Measurements from ENCODE around the gene ZNF799.

DNA sequence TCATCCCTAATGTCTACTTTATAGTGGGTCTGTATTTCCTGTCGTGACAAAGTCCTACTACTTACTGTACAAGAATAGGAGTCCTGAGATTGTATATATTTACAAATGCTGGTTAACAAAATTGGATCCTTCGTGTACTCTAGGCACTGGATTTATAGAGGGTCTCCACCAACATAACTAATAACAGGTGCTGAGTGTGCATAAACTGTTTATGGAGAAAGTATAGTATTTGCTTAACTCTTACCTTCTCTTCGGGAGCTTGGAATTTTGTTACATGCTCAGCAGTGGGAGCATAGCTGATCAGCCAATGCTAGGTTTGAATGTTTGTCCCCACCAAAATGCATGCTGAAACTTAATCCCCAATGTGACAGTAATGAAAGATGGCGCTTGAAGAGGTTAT, 47.7 kb downstream of the ZNF799 start:
- TF ChIP-seq, protein P1, sequence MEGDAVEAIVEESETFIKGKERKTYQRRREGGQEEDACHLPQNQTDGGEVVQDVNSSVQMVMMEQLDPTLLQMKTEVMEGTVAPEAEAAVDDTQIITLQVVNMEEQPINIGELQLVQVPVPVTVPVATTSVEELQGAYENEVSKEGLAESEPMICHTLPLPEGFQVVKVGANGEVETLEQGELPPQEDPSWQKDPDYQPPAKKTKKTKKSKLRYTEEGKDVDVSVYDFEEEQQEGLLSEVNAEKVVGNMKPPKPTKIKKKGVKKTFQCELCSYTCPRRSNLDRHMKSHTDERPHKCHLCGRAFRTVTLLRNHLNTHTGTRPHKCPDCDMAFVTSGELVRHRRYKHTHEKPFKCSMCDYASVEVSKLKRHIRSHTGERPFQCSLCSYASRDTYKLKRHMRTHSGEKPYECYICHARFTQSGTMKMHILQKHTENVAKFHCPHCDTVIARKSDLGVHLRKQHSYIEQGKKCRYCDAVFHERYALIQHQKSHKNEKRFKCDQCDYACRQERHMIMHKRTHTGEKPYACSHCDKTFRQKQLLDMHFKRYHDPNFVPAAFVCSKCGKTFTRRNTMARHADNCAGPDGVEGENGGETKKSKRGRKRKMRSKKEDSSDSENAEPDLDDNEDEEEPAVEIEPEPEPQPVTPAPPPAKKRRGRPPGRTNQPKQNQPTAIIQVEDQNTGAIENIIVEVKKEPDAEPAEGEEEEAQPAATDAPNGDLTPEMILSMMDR (IDR thresholded peaks at IDR 0.05), result no peak
- TF ChIP-seq POLR2A (IDR thresholded peaks at IDR 0.05), result no peak
- TF ChIP-seq EP300 (IDR thresholded peaks at IDR 0.05), result no peak
